Upper lobe of left lung (tissue), 4 donors: ENCODE data around the gene FCRLA.

Experiments
- CTCF ChIP-seq, 6 experiments: fragments of 450-650 bp in 4 of 6; fragments of 200-600 bp in 2 of 6; sonication (generic) in 2 of 6; IDR thresholded peaks; one replicate each; pipeline ENCODE4 v1.5.1; 2016 to 2019; ENCODE audit warnings: antibody characterized with exemption in 6 of 6
- EP300 ChIP-seq, 4 donors: sonication (generic); formaldehyde crosslinking; IDR thresholded peaks; one replicate each; pipeline ENCODE4 v1.5.1; 2017; ENCODE audit warnings: antibody characterized with exemption in 4 of 4, control low read depth in 2 of 4
- POLR2A ChIP-seq, 4 donors: fragments of 450-650 bp; IDR thresholded peaks; one replicate each; pipeline ENCODE4 v1.5.1; 2016 to 2017; ENCODE audit warnings: antibody characterized with exemption in 4 of 4, mild to moderate bottlenecking in 2 of 4
- POLR2AphosphoS5 ChIP-seq, 2 donors: sonication (generic); formaldehyde crosslinking; IDR thresholded peaks; one replicate each; pipeline ENCODE4 v1.5.1; 2017; ENCODE audit warnings: antibody characterized with exemption in 2 of 2

GRCh38 chr1:161731241-161731640, 24.2 kb downstream of the FCRLA start:
- TF ChIP-seq POLR2A (IDR thresholded peaks at IDR 0.05) (no peak), POLR2AphosphoS5 (IDR thresholded peaks at IDR 0.05) (no peak), CTCF (IDR thresholded peaks at IDR 0.05) (no peak), EP300 (IDR thresholded peaks at IDR 0.05) (no peak)
